Muscle of leg (tissue), 11 donors: ENCODE results near the gene CNBP. TPM values are rescaled to one million over a fixed set of nuclear protein-coding genes. Genes with fewer than 3 reads are reported as not detected.
A peak's percentile ranks its signal among the peaks of the same experiment; 100 is the strongest.
"Not testable (repeated sequence)": the region's sequence is repeated elsewhere in the genome, so short reads cannot be mapped to it uniquely, and the experiment has no call there.

Source experiments
- DNase-seq: peaks from one replicate; pipeline ENCODE4 v3.0.0; 2013
- H3K27ac ChIP-seq: one replicate; pipeline ENCODE4 v1.5.1; 2013; ENCODE audit warnings: mild to moderate bottlenecking, low read length, control low read depth
- H3K27me3 ChIP-seq: one replicate; pipeline ENCODE4 v1.6.1; 2013; ENCODE audit warnings: low read length; ENCODE audit not compliant: control insufficient read depth, insufficient read depth
- H3K36me3 ChIP-seq: one replicate; pipeline ENCODE4 v1.6.1; 2013; ENCODE audit warnings: low read length; ENCODE audit not compliant: control insufficient read depth, insufficient read depth
- H3K4me1 ChIP-seq: one replicate; pipeline ENCODE4 v1.6.1; 2013; ENCODE audit warnings: low read length; ENCODE audit not compliant: control insufficient read depth, insufficient read depth
- H3K4me3 ChIP-seq: one replicate; pipeline ENCODE4 v1.5.1; 2013; ENCODE audit warnings: low read length, control low read depth
- H3K9me3 ChIP-seq: replicated peaks from 2 replicates; pipeline ENCODE4 v1.6.1; 2013; ENCODE audit warnings: low read depth, low read length; ENCODE audit not compliant: control insufficient read depth
- WGBS: methylation state at CpG from one replicate; pipeline ENCODE4 v1.1.5; 2013; ENCODE audit warnings: missing lambda C conversion rate; ENCODE audit not compliant: insufficient coverage; 5-methylcytosine and 5-hydroxymethylcytosine counted together
- polyA plus RNA-seq, 8 donors: library from polyadenylated mRNA; unstranded; fragments of 120-200 nt; gene quantifications; one replicate each; pipeline versions ENCODE4 v1.2.1 to v1.2.3, GENCODE V29; 2013; ENCODE audit warnings: inconsistent platforms in 1 of 8, low replicate concordance in 1 of 8; ENCODE audit not compliant: insufficient read length in 8 of 8, insufficient read depth in 1 of 8
- total RNA-seq: library from RNA; stranded (reverse); fragments of 120-200 nt; gene quantifications from one replicate; pipeline ENCODE4 v1.2.4, GENCODE V29; 2013

CNBP gene
- total and polyA plus RNA-seq, 9 donors, result 236 to 327 (median 296) TPM

DNA sequence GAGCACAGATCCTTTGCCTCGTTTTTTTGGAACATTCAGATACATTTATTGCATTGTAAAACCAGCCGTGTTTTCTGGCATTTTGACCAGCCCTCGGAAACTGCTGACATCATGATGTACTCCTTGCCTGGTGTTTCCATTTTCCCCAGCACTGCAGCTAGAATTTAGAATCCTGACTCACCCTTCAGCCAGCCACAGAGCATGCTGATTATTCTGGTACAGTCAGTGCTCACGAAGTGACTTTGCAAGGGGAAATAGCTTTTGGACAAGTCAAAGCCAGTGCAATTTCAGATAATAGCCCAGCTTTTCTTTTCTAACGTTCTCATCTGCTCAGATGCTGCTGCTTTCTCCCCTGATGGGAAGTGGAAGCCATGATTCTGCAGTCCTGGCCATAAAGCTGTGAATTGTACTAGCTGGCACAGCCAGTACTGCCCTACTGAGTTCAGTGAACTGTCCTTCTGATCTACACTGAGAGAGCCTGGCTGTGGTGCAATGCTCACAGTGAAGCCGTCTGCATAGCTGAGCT lies 12.1 kb upstream of the CNBP start:
- peak; percentile 84 for DNase-seq
- 46% methylated on average over 4 of the region's 6 CpGs for WGBS
- H3K9me3 ChIP-seq, result no peaks in the 10 kb centered on the region
- H3K36me3 ChIP-seq, result no peaks in the 10 kb centered on the region
- H3K4me1 ChIP-seq, result peaks cover 3% of the 10 kb centered on the region
- H3K27me3 ChIP-seq, result no peaks in the 10 kb centered on the region
- no peak overlapping the region for H3K4me3 ChIP-seq
- peak overlapping the region; percentile 49 for H3K27ac ChIP-seq

GRCh38 chr3:129189793-129190192 lies 6.1 kb upstream of the CNBP start:
- not testable (repeated sequence) for DNase-seq, H3K27ac ChIP-seq, H3K4me1 ChIP-seq, H3K36me3 ChIP-seq, H3K27me3 ChIP-seq, H3K9me3 ChIP-seq, H3K4me3 ChIP-seq
- WGBS, result 97% methylated on average over 4 of the region's 8 CpGs

GRCh38 chr3:129187857-129188256 lies 4.2 kb upstream of the CNBP start:
- H3K36me3 ChIP-seq, result no peaks in the 10 kb centered on the region
- H3K9me3 ChIP-seq, result no peaks in the 10 kb centered on the region
- no CpG with 5 or more reads among the region's 1 CpG for WGBS
- H3K4me3 ChIP-seq, result no peak overlapping the region
- no peaks in the 10 kb centered on the region for H3K27me3 ChIP-seq
- H3K27ac ChIP-seq, result no peak overlapping the region
- H3K4me1 ChIP-seq, result peaks cover 5% of the 10 kb centered on the region
- no peak for DNase-seq

GRCh38 chr3:129185783-129186182 lies 2.1 kb upstream of the CNBP start:
- Histone ChIP-seq H3K36me3 (no peaks in the 10 kb centered on the region), H3K9me3 (no peaks in the 10 kb centered on the region), H3K27me3 (no peaks in the 10 kb centered on the region), H3K27ac (no peak overlapping the region), H3K4me3 (no peak overlapping the region), H3K4me1 (peaks cover 13% of the 10 kb centered on the region)
- no peak for DNase-seq
- WGBS, result no CpG with 5 or more reads among the region's 3 CpGs

GRCh38 chr3:129184784-129185542 lies 1.3 kb upstream of the CNBP start:
- H3K36me3 ChIP-seq, H3K27me3 ChIP-seq, H3K9me3 ChIP-seq, DNase-seq: not testable (repeated sequence)
- 87% methylated on average over 11 of the region's 20 CpGs for WGBS
- Histone ChIP-seq H3K4me1 (peaks cover 14% of the 10 kb centered on the region), H3K27ac (peak overlapping the region; percentile 95), H3K4me3 (peak overlapping the region; percentile 96)

DNA sequence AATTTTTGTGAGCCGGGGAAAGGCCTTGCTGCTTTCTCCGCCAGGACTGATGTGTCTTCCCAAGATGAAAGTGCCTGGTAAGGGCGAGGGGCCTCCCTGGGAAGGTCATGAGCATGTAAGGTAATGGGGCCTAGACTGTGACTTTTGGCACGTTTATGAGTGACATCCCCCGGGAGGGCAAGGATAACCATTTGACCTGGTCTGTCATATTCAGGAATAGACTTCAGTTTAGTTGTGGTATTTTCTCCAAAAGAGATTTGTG lies 631 bp upstream of the CNBP start:
- peak; percentile 60 for DNase-seq
- no peaks in the 10 kb centered on the region for H3K27me3 ChIP-seq
- H3K27ac ChIP-seq, result peak overlapping the region; percentile 95
- peak overlapping the region; percentile 96 for H3K4me3 ChIP-seq
- H3K36me3 ChIP-seq, result no peaks in the 10 kb centered on the region
- peaks cover 18% of the 10 kb centered on the region for H3K4me1 ChIP-seq
- no peaks in the 10 kb centered on the region for H3K9me3 ChIP-seq
- WGBS, result 0% methylated on average over 2 of the region's 5 CpGs

DNA sequence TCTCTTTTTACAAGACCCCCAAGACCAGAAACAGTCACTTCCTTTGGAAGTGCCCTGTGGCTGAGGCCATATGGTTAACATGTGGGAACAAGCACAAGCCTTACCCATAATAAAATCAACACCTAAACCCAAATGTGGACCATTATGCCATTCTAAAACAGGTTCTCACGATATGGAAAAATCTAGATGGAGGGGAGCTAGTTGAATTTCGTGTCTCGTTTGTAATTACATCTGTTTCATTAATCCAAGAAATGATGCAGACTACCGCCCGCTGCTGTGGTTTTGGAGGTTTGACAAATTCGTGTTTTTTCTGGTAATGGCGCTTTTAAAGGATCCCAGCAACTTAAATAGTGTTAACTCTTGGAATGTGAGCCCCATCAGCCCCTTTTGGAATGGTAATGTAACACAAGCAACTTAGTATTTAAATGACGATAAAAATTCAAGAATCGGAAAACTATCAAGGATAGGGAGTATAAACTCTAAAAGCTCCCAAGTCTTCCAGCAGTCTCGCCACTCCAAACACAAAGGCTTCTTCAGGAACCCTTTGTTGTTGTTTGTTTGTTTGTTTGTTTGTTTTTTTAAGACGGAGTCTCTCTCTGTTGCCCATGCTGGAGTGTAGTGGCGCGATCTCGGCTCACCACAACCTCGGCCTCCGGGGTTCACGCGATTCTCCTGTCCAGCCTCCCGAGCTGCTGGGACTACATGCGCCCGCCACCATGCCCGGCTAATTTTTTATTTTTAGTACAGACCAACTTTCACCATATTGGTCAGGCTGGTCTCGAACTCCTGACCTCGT lies 1.1 kb downstream of the CNBP start:
- H3K27ac ChIP-seq, result peak overlapping the region; percentile 97
- H3K4me3 ChIP-seq, result peak overlapping the region; percentile 96
- H3K36me3 ChIP-seq, result peaks cover 10% of the 10 kb centered on the region
- 0% methylated on average over 12 of the region's 24 CpGs for WGBS
- no peaks in the 10 kb centered on the region for H3K9me3 ChIP-seq
- DNase-seq, result peak; percentile 26
- H3K4me1 ChIP-seq, result peaks cover 19% of the 10 kb centered on the region
- H3K27me3 ChIP-seq, result no peaks in the 10 kb centered on the region

DNA sequence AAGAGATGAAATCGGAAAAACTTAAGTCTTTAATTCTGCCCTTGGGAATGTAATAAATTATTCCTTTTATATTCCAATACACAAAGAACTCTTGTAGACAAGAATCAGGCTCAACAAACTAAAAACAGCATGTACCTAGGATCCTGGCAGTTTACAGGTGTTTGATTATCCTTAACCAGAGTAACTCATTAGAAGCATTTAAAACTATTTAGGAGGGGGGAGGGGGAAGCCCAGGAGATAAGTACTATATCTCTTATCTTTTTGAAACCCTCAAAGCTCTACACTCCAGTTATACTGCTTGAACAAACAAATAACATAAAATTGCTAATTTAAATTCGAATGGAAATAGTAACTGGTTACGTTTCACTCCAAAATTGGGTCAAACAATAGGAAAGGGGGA lies 1.9 kb downstream of the CNBP start:
- no peak for DNase-seq
- peaks cover 12% of the 10 kb centered on the region for H3K36me3 ChIP-seq
- H3K27me3 ChIP-seq, result no peaks in the 10 kb centered on the region
- H3K4me1 ChIP-seq, result peaks cover 19% of the 10 kb centered on the region
- H3K9me3 ChIP-seq, result no peaks in the 10 kb centered on the region
- peak overlapping the region; percentile 96 for H3K4me3 ChIP-seq
- H3K27ac ChIP-seq, result peak overlapping the region; percentile 97
- WGBS, result no CpG with 5 or more reads among the region's 3 CpGs

GRCh38 chr3:129180461-129180860 lies 3.2 kb downstream of the CNBP start:
- Histone ChIP-seq H3K27ac (no peak overlapping the region), H3K36me3 (peaks cover 12% of the 10 kb centered on the region), H3K4me3 (no peak overlapping the region), H3K27me3 (no peaks in the 10 kb centered on the region), H3K9me3 (no peaks in the 10 kb centered on the region), H3K4me1 (peaks cover 21% of the 10 kb centered on the region)
- peak; percentile 37 for DNase-seq
- no CpG with 5 or more reads among the region's 1 CpG for WGBS

- H3K36me3 ChIP-seq, result peaks cover 26% of the 10 kb centered on the region
- H3K27me3 ChIP-seq, result no peaks in the 10 kb centered on the region
- WGBS, result 83% methylated on average over 1 of the region's 1 CpG
- no peak overlapping the region for H3K4me3 ChIP-seq
- no peaks in the 10 kb centered on the region for H3K9me3 ChIP-seq
- no peak for DNase-seq
- H3K4me1 ChIP-seq, result peaks cover 11% of the 10 kb centered on the region
- peak overlapping the region; percentile 29 for H3K27ac ChIP-seq
Observed at GRCh38 chr3:129176051-129176450, 7.6 kb downstream of the CNBP start.
